ENCODE results near the gene CASP1.

CASP1 gene

GRCh38 chr11:104979839-104980238 lies 55.1 kb downstream of the CASP1 start:
- no peak for DNase-seq
